HCT116 (cell line): ENCODE data around the gene CPT1A. TPM values are rescaled to one million over a fixed set of nuclear protein-coding genes. Genes with fewer than 3 reads are reported as not detected.

ENCODE experiments used
- ATAC-seq: fragments of 200-7000 bp; cut with Tn5 transposase; 2 replicates; pipeline ENCODE4 v1.9.1; 2020; ENCODE audit warnings: mild to moderate bottlenecking, moderate library complexity
- BruUV-seq: library from RNA; stranded (reverse); fragments of 400-500 nt; replicated peaks from 2 replicates; lab custom pipeline; 2021; lab: Mats Ljungman, UMichigan
- CTCF ChIA-PET: fragments of 300-600 bp; sonication (Branson Sonifier 250); formaldehyde crosslinking; loops from one replicate; lab custom pipeline; 2021; ENCODE audit warnings: antibody characterized with exemption; lab: Charles Lee
- POLR2A ChIA-PET: fragments of 300-600, 350-600 bp; sonication (Branson Sonifier 250); formaldehyde crosslinking; loops from one replicate; lab custom pipeline; 2021; ENCODE audit warnings: antibody characterized with exemption; lab: Charles Lee
- RAD21 ChIA-PET, 2 experiments: fragments of 300-600 bp; sonication (Branson Sonifier 250); formaldehyde crosslinking; loops; one replicate each; lab custom pipeline; 2023; ENCODE audit warnings: low total read pairs in 2 of 2; ENCODE audit not compliant: uncharacterized antibody in 2 of 2, unreplicated experiment in 2 of 2, low non-redundant PET in 1 of 2; lab: Charles Lee
- DNase-seq: peaks from one replicate; pipeline ENCODE4 v3.0.0-alpha.2; 2010; ENCODE audit warnings: low read depth, low spot score
- H2AFZ ChIP-seq: fragments of 200-600 bp; shearing (Covaris generic), sonication (generic); 2 replicates; pipeline ENCODE4 v1.6.1; 2017; ENCODE audit warnings: low read depth, mixed run types, mixed read lengths, antibody characterized with exemption, low read length; ENCODE audit not compliant: poor library complexity, severe bottlenecking
- H3K27ac ChIP-seq: 2 replicates; pipeline ENCODE4 v1.5.1; 2012; ENCODE audit warnings: low read depth, low read length
- H3K27me3 ChIP-seq: fragments of 200-600 bp; sonication (generic); 2 replicates; pipeline ENCODE4 v1.6.1; 2016; ENCODE audit warnings: mixed run types, low read length, mixed read lengths; ENCODE audit not compliant: insufficient read depth
- H3K36me3 ChIP-seq, 2 experiments: fragments of 200-500 bp in 1 of 2; fragments of 200-600 bp in 1 of 2; sonication (Bioruptor generic) in 1 of 2; sonication (generic) in 1 of 2; 2 replicates each; pipeline versions ENCODE4 v1.5.1 to v1.6.1; 2014 to 2016; ENCODE audit warnings: low read length in 2 of 2, inconsistent platforms in 1 of 2, mixed read lengths in 1 of 2, mixed run types in 1 of 2; ENCODE audit not compliant: insufficient read depth in 2 of 2, control insufficient read depth in 1 of 2
- H3K4me1 ChIP-seq, 2 experiments: fragments of 200-600 bp in 1 of 2; sonication (generic) in 1 of 2; 2 replicates each; pipeline versions ENCODE4 v1.5.1 to v1.6.1; 2012 to 2017; ENCODE audit warnings: low read length in 2 of 2, inconsistent platforms in 1 of 2, mild to moderate bottlenecking in 1 of 2, mixed read lengths in 1 of 2, mixed run types in 1 of 2, moderate library complexity in 1 of 2; ENCODE audit not compliant: insufficient read depth in 2 of 2, control insufficient read depth in 1 of 2
- H3K4me2 ChIP-seq: fragments of 200-600 bp; sonication (generic); 2 replicates; pipeline ENCODE4 v1.6.1; 2017; ENCODE audit warnings: mixed run types, low read length, mixed read lengths
- H3K4me3 ChIP-seq, 2 experiments: fragments of 200-600 bp in 1 of 2; sonication (generic) in 1 of 2; replicated peaks in 1 of 2; 2 replicates each; pipeline ENCODE4 v1.5.1; 2011 to 2016; ENCODE audit warnings: low read length in 2 of 2, control low read depth in 1 of 2, low read depth in 1 of 2, mild to moderate bottlenecking in 1 of 2, mixed read lengths in 1 of 2, mixed run types in 1 of 2
- H3K79me2 ChIP-seq: fragments of 200-600 bp; sonication (generic); 2 replicates; pipeline ENCODE4 v1.6.1; 2017; ENCODE audit warnings: mild to moderate bottlenecking, mixed run types, low read length, moderate library complexity, mixed read lengths; ENCODE audit not compliant: insufficient read depth
- H3K9ac ChIP-seq: fragments of 200-600 bp; sonication (generic); 2 replicates; pipeline ENCODE4 v1.6.1; 2016; ENCODE audit warnings: low read length, mixed read lengths
- H3K9me2 ChIP-seq: fragments of 200-600 bp; sonication (generic), shearing (Covaris generic); 2 replicates; pipeline ENCODE4 v1.6.1; 2017; ENCODE audit warnings: mixed run types, mild to moderate bottlenecking, moderate library complexity; ENCODE audit not compliant: insufficient read depth
- H3K9me3 ChIP-seq, 2 experiments: fragments of 200-500 bp in 1 of 2; fragments of 200-600 bp in 1 of 2; sonication (Bioruptor generic) in 1 of 2; sonication (generic) in 1 of 2; 2 replicates each; pipeline ENCODE4 v1.6.1; 2014 to 2017; ENCODE audit warnings: low read length in 2 of 2, mixed read lengths in 2 of 2, inconsistent platforms in 1 of 2, low read depth in 1 of 2, mild to moderate bottlenecking in 1 of 2, mixed run types in 1 of 2, moderate library complexity in 1 of 2; ENCODE audit not compliant: control insufficient read depth in 1 of 2, insufficient read depth in 1 of 2
- H4K20me1 ChIP-seq: fragments of 200-600 bp; sonication (generic), shearing (Covaris generic); 2 replicates; pipeline ENCODE4 v1.6.1; 2017; ENCODE audit warnings: mixed run types, mild to moderate bottlenecking, moderate library complexity; ENCODE audit not compliant: insufficient read depth
- CEBPB ChIP-seq: IDR thresholded peaks from 2 replicates; pipeline ENCODE4 v1.6.1; 2012; ENCODE audit warnings: low read depth
- ELF1 ChIP-seq: IDR thresholded peaks from 2 replicates; pipeline ENCODE4 v1.6.1; 2012; ENCODE audit warnings: low read depth, borderline replicate concordance
- EZH2phosphoT487 ChIP-seq: fragments of 200-600 bp; IDR thresholded peaks from 2 replicates; pipeline ENCODE4 v1.6.1; 2018; ENCODE audit warnings: antibody characterized with exemption, borderline replicate concordance
- JUND ChIP-seq: IDR thresholded peaks from 2 replicates; pipeline ENCODE4 v1.6.1; 2012
- POLR2A ChIP-seq: IDR thresholded peaks from 2 replicates; pipeline ENCODE4 v1.7.0; 2011; ENCODE audit warnings: borderline replicate concordance; ENCODE audit not compliant: insufficient read depth, insufficient read length; ENCODE audit errors: extremely low read depth
- POLR2AphosphoS5 ChIP-seq: IDR thresholded peaks from 2 replicates; pipeline ENCODE4 v1.6.1; 2011; ENCODE audit warnings: mild to moderate bottlenecking, low read depth, low read length, moderate library complexity
- SIN3A ChIP-seq: IDR thresholded peaks from 2 replicates; pipeline ENCODE4 v1.6.1; 2012; ENCODE audit warnings: low read depth
- SP1 ChIP-seq: IDR thresholded peaks from 2 replicates; pipeline ENCODE4 v1.6.1; 2012; ENCODE audit warnings: low read depth
- SRF ChIP-seq: IDR thresholded peaks from 2 replicates; pipeline ENCODE4 v1.6.1; 2012; ENCODE audit warnings: low read depth
- TCF7L2 ChIP-seq: IDR thresholded peaks from 2 replicates; pipeline ENCODE4 v1.7.0; 2011; ENCODE audit warnings: borderline replicate concordance, inconsistent platforms; ENCODE audit not compliant: insufficient read depth, insufficient read length; ENCODE audit errors: extremely low read depth
- ZFX ChIP-seq: fragments of 450-650 bp; IDR thresholded peaks from 2 replicates; pipeline ENCODE4 v1.6.1; 2017
- ZNF274 ChIP-seq: fragments of 200-500 bp; sonication (Bioruptor generic); IDR thresholded peaks from 2 replicates; pipeline ENCODE4 v1.6.1; 2014; ENCODE audit warnings: mild to moderate bottlenecking, low read depth, low read length, inconsistent platforms
- intact Hi-C: fragments of 100-400 bp; cut with micrococcal nuclease; formaldehyde crosslinking; loops from 2 replicates; pipeline ENCODE4 v1.10.0; 2022
- total RNA-seq: library from RNA; stranded (reverse); gene quantifications from one replicate; pipeline ENCODE4 v1.2.1, GENCODE V29; 2021; ENCODE audit not compliant: unreplicated experiment
- TF ChIP-seq, protein P1 (sequence below): IDR thresholded peaks from 2 replicates; pipeline ENCODE4 v1.6.1; 2012; ENCODE audit warnings: low read depth
- TF ChIP-seq, protein P2 (sequence below): IDR thresholded peaks from 2 replicates; pipeline ENCODE4 v1.6.1; 2012

Gene CPT1A
- total RNA-seq, 1 experiment from 2014 or later = 54.4 TPM

DNA sequence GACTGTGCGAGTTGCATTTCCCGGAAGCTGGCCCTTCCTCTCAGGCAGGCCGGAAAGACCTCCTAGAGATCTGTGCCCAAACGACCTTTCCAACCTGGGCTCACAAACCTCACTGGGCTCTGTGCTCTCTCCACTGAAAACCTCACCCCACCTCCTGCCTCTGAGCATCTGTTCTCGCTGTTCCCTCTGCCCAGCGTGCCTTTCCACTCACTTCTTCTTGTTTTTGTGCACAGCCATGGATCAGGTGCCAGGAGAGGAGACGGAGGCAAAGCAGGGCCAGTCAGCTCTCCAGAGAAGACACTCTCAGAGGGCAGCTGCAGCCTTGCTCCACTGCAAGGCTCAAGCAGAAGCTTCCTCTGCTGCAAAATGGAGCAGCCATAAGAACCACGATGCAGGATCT, 10.9 kb upstream of the CPT1A start (continued):
- TF ChIP-seq, protein P1, sequence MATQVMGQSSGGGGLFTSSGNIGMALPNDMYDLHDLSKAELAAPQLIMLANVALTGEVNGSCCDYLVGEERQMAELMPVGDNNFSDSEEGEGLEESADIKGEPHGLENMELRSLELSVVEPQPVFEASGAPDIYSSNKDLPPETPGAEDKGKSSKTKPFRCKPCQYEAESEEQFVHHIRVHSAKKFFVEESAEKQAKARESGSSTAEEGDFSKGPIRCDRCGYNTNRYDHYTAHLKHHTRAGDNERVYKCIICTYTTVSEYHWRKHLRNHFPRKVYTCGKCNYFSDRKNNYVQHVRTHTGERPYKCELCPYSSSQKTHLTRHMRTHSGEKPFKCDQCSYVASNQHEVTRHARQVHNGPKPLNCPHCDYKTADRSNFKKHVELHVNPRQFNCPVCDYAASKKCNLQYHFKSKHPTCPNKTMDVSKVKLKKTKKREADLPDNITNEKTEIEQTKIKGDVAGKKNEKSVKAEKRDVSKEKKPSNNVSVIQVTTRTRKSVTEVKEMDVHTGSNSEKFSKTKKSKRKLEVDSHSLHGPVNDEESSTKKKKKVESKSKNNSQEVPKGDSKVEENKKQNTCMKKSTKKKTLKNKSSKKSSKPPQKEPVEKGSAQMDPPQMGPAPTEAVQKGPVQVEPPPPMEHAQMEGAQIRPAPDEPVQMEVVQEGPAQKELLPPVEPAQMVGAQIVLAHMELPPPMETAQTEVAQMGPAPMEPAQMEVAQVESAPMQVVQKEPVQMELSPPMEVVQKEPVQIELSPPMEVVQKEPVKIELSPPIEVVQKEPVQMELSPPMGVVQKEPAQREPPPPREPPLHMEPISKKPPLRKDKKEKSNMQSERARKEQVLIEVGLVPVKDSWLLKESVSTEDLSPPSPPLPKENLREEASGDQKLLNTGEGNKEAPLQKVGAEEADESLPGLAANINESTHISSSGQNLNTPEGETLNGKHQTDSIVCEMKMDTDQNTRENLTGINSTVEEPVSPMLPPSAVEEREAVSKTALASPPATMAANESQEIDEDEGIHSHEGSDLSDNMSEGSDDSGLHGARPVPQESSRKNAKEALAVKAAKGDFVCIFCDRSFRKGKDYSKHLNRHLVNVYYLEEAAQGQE = no peak

DNA sequence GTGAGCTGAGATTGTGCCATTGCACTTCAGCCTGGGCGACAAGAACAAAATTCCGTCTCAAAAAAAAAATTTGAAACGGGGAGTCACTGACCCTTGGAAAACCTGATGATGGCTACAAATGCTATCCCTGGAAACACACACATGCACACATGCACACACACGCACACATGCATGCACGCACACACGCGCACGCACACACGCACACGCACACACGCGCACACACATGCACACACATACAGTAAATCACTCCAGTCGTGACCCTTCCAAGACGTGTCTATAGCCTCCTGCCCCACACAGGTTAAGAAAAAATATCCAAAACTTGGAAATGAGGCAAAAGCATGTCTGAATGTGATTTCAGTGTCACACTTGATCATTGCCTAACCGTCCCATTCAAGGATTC, 6.7 kb upstream of the CPT1A start:
- H3K27ac ChIP-seq = no peak overlapping the region
- no peak overlapping the region for H3K9ac ChIP-seq
- H3K36me3 ChIP-seq = no peaks in the 10 kb centered on the region
- POLR2A ChIA-PET = no interaction called here
- no peaks in the 10 kb centered on the region for H3K9me2 ChIP-seq
- no peak overlapping the region for H3K4me3 ChIP-seq
- no peak overlapping the region for H2AFZ ChIP-seq
- H3K27me3 ChIP-seq = no peaks in the 10 kb centered on the region
- CTCF ChIA-PET = no interaction called here
- H4K20me1 ChIP-seq = no peaks in the 10 kb centered on the region
- BruUV-seq = no TSS peak
- ATAC-seq = no peak
- H3K4me2 ChIP-seq = no peak overlapping the region
- no peaks in the 10 kb centered on the region for H3K79me2 ChIP-seq
- no peak for DNase-seq
- TF ChIP-seq POLR2A (no peak), TCF7L2 (no peak), ZFX (no peak), EZH2phosphoT487 (no peak), POLR2AphosphoS5 (no peak), SRF (no peak), CEBPB (no peak), SP1 (no peak), ELF1 (no peak), SIN3A (no peak), JUND (no peak), ZNF274 (no peak)
- TF ChIP-seq, protein P1 = no peak
- TF ChIP-seq, protein P2, sequence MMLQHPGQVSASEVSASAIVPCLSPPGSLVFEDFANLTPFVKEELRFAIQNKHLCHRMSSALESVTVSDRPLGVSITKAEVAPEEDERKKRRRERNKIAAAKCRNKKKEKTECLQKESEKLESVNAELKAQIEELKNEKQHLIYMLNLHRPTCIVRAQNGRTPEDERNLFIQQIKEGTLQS = no peak
- H3K9me3 ChIP-seq = no peaks in the 10 kb centered on the region
- peaks cover 7 to 13% of the 10 kb centered on the region in 2 experiments for H3K4me1 ChIP-seq
- RAD21 ChIA-PET = no interaction called here
- intact Hi-C loops = no loop called here
